Activated CD8-positive, alpha-beta memory T cell treated with anti-CD3 and anti-CD28 coated beads for 24 hours (primary cell): ENCODE results near the gene HNRNPLL.
"Not testable (repeated sequence)": the region's sequence is repeated elsewhere in the genome, so short reads cannot be mapped to it uniquely, and the experiment has no call there.

Source experiments
- DNase-seq: peaks from one replicate; pipeline ENCODE4 v3.0.0-alpha.2; 2020

The HNRNPLL gene

GRCh38 chr2:38551171-38551570 lies 51.6 kb downstream of the HNRNPLL start:
- no peak for DNase-seq

- DNase-seq = no peak
Observed at GRCh38 chr2:38549851-38550250, 52.9 kb downstream of the HNRNPLL start.

- DNase-seq = no peak
Observed at GRCh38 chr2:38549071-38549704, 53.5 kb downstream of the HNRNPLL start.

GRCh38 chr2:38547791-38548190 lies 54.9 kb downstream of the HNRNPLL start:
- no peak for DNase-seq

- no peak for DNase-seq
Observed at GRCh38 chr2:38546585-38546984, 56.1 kb downstream of the HNRNPLL start.

- no peak for DNase-seq
Observed at GRCh38 chr2:38546064-38546463, 56.7 kb downstream of the HNRNPLL start.

GRCh38 chr2:38542248-38542631 lies 60.5 kb downstream of the HNRNPLL start:
- DNase-seq = not testable (repeated sequence)

GRCh38 chr2:38540580-38541286 lies 62.0 kb downstream of the HNRNPLL start:
- DNase-seq = no peak

GRCh38 chr2:38539086-38539485 lies 63.6 kb downstream of the HNRNPLL start:
- no peak for DNase-seq

- DNase-seq = no peak
Observed at GRCh38 chr2:38537937-38538525, 64.7 kb downstream of the HNRNPLL start.

- not testable (repeated sequence) for DNase-seq
Observed at GRCh38 chr2:38537296-38537695, 65.4 kb downstream of the HNRNPLL start.

GRCh38 chr2:38535744-38536506 lies 66.8 kb downstream of the HNRNPLL start:
- peak; percentile 93 for DNase-seq

- no peak for DNase-seq
Observed at GRCh38 chr2:38535404-38535743, 67.4 kb downstream of the HNRNPLL start.

GRCh38 chr2:38534746-38535403 lies 67.9 kb downstream of the HNRNPLL start:
- DNase-seq = no peak

GRCh38 chr2:38533757-38534545 lies 68.8 kb downstream of the HNRNPLL start:
- DNase-seq = no peak

- DNase-seq = no peak
Observed at GRCh38 chr2:38533180-38533579, 69.5 kb downstream of the HNRNPLL start.

GRCh38 chr2:38532366-38532765 lies 70.4 kb downstream of the HNRNPLL start:
- DNase-seq = no peak

- DNase-seq = no peak
Observed at GRCh38 chr2:38529208-38529607, 73.5 kb downstream of the HNRNPLL start.

- DNase-seq = no peak
Observed at GRCh38 chr2:38528534-38528933, 74.2 kb downstream of the HNRNPLL start.

GRCh38 chr2:38528008-38528442 lies 74.7 kb downstream of the HNRNPLL start:
- peak; percentile 76 for DNase-seq

- no peak for DNase-seq
Observed at GRCh38 chr2:38527338-38528007, 75.3 kb downstream of the HNRNPLL start.

- no peak for DNase-seq
Observed at GRCh38 chr2:38526195-38526594, 76.5 kb downstream of the HNRNPLL start.
